CD4-positive, alpha-beta T cell treated with Interleukin-4 for 1 hour (primary cell): Measurements from ENCODE around the gene EP400.
A peak's percentile ranks its signal among the peaks of the same experiment; 100 is the strongest.
"Not testable (repeated sequence)": the region's sequence is repeated elsewhere in the genome, so short reads cannot be mapped to it uniquely, and the experiment has no call there.

Source experiments
- DNase-seq, 2 donors: peaks; one replicate each; pipeline ENCODE4 v3.0.0-alpha.2; 2020 to 2022

EP400 gene

DNA sequence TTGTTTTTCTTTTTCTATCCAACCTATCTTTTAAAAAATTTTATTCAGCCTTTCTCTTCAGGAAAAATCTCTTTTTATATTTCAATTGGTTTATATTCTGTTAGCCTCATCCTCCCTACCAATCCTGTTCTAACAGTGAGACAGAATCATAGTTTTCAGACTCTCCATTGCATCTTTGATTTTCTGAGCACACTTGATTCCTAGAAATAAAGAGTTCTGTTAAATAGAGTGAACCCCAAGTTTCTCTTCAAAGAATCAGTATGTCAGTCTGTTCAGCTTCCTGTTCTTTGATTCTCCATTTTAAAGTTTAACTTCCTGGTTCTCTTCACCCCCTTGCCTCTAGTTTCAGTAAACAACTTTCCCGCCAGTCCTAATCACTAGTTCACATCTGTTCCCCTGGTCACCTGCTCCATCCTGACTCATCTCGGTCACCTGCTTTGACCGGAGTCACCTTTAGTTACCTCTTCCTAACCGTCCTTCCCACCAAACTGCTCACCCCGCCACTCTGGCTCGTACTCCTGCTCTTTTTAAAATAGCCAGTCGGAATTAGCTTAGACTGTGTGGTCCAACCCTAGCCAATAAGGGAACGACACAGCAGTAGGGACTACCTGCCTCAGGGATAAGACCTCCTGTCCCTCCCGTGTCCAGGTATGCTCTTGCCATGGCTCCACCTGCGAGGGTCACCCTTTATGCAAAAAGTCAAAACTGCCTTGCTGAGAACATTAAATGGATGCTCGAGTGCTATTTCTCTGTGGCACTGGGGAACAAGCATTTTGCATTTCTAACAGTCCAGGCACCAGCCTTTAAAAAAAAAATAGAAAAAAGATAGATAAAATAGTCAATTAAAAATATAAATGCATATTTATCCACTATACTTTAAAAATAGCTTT, 146.0 kb downstream of the EP400 start:
- peak in 1 of 2 donors; percentile 11 for DNase-seq

DNA sequence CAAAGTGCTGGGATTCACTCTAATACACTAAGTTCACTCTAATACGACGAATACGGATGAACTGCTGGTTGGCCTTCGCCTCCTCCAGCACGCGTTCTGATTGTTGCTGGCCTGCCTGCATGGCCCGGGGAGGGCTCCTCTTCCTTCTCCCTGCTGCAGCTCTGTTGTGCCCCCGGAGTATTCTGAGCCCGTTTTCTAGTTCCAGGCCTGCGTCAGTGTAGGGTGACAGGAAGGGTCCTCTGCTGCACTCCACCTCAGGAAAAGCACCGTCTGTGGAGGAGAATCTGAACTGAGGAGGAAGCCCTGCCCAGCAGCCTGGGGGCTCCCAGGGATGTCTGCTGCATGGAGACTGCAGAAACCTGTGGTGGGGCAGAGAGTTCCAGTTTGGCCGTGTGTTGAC, 150.0 kb downstream of the EP400 start:
- DNase-seq = no peak

DNA sequence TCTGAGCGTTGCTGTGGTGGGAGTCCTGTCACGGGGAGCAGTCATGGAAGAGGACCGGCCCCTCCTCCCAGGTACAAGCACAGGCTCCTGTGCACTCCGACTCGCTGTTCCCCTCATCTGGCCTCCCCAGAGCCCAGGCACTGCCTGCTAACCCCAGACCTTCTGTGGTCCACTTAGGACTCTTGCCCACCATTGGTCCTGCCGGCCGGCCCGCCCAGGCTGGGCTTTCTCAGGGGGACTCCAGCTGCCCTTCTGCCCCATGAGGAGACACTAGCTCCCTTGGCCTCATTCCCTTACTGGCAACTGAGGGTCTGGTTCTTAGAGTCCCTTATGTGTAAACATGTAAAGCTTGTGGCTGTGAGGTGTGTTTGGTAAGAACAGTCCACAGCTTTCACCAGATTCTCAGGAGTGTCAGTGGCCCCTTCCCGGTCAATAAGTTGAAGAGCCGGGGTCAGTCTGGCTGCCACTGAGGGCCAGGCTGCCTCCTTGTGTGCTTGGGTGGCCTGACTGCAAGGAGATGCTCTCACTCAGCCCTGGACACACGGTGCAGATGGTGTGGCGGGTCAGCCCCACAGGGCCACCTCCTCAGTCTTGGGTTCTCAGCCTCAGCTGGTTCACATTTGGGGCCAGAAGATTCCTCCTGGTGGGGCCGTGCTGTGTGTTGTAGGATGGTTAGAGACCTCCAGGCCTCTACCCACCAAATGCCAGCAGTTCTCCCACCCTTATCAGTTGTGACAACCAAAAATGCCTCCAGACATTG, 150.7 kb downstream of the EP400 start:
- DNase-seq = no peak

DNA sequence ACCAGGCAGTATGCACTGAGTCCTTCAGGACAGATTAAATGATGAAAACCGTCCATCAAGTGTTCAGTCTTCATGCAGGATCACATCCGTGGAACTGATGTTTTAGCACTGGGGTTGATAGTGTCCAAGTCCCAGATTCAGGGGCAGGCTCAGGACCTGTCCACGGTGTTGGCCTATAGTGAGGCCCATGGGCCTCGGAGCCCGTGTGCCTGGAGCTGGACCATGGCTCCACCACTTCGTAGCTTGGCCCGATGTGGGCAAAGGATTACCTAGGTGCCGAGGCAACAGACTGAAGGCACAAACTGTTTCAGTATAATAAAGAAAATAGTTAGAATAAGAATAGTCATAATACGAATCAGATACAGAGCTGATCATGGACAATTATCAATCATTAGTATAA, 152.6 kb downstream of the EP400 start:
- no peak for DNase-seq

DNA sequence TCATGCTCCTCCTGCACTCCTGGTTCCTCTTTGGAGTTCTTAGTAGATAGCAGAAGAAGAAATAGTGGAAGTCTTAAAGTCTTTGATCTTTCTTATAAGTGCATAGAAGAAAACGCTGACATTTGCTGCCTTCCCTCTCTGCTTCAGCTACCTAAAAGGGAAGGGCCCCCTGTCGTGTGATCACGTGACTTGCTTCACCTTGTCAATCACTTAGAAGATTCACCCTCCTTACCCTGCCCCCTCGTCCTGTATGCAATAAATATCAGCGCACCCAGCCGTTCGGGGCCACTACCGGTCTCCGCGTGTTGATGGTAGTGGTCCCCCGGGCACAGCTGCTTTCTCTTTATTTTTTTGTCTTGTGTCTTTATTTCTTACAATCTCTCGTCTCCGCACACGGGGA, 153.3 kb downstream of the EP400 start:
- not testable (repeated sequence) for DNase-seq

DNA sequence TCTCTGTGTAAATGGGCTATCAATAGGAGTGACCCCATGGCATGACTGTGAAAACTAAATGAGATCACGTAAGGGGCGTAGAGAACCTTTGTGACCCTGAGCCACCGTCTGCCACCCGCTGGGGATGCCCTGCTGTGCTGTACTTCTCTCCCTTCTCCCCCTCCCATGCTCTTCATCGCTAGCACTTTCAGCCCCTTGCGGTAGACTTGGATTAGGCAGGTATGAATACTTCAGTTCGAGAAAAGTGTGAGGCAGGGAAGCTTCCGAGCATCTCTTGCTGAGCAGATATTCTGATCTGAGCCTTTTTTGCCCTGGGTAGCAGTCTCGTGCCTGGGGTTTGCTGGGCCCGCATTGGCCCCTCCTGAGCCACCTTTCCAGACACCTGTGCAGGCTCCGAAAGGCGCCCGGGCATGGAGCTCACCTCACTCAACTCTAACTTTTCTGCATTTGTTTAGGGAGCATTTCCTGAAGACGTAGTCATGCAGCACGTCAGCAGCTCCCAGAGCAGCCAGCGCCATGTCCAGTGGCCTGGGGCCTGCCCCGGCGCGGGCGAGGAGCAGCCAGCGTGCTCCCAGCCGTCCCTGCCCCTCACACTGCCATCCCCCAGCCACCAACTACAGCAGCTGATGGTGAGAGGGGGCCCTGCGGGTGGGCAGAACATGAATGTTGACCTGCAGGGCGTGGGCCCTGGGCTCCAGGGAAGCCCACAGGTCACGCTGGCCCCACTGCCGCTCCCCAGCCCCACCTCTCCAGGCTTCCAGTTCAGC, 154.0 kb downstream of the EP400 start:
- DNase-seq = no peak

DNA sequence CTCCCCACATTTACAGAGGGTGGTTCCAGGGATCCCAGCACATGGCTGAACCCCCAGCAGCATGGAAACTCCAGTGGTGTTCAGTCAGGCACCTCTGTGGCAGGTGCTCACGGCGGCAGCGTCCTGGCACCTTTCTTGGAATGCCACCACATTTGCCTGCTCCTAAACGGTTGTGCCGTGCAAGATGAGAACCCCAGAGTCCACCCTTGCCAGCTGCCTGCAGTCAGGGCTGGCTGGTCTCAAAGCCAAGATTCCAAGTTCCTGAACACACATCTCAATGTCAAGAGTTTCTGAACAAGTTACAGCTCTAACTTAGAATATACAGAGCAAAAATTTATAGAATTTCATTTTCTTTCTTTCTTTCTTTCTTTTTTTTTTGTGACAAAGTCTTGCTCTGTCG, 155.7 kb downstream of the EP400 start:
- no peak for DNase-seq

DNA sequence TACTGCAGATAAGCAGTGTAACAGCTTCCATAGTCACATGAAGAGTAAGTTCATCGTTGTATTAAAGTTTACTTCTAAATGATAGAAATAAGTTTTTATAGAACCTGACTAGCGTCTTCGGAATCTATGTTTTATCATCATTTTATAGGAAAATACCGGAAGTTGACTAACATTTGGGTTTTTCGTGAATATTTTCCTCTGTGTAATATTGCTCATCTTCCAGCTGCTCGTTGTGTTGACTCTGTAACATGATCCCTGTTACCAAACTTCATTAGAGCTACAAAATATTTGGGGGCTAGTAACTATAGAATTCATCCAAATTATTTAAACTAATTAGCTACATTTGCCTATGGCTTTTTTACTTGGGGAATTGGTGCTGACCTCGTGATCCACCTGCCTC, 157.2 kb downstream of the EP400 start:
- DNase-seq = no peak

DNA sequence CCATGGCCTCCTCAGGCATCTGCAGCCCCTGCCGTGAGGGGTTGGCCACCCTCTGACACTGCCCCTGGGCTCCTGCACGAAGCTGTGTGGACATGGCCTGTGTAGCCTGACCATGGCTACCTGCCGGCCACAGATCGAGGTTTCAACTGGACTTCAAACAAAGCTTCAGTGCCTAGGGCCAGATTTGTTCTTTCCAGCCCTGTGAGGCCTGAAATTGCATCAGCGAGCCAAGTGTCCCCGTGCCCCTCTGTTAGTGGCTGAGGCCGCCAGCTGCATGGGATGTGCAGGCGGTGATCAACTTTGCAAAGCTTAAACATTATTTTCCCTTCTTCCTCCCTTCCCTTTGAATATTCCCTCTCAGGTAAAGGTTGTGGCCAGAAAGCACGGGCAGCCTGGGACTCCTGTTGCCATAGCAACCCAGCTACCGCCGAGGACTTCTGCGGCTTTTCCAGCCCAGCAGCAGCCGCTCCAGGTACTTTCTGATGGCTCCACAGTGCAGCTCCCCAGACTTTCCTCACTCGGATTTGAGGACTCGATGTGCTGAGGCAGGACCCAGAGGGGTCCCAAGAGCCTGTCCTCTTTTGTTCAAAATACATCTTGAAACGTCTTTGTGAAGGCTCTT, 158.6 kb downstream of the EP400 start:
- DNase-seq = no peak

DNA sequence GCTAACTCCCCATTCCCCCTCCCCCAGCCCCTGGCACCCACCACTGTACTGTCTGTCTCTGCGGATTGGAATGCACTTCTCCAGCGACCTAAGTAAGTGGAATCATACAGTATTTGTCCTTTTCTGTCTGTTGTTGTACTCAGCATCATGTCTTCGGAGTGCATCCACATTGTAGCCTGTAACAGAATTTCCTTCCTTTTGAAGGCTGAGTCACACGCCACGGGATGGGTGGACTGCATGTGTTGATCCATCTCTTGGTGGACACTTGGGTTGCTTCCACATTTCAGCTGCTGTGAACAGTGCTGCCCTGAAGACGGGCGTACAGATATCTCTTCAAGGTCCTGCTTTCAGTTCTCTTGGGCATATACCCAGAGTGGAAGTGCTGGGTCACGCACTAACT, 160.0 kb downstream of the EP400 start:
- DNase-seq = no peak

DNA sequence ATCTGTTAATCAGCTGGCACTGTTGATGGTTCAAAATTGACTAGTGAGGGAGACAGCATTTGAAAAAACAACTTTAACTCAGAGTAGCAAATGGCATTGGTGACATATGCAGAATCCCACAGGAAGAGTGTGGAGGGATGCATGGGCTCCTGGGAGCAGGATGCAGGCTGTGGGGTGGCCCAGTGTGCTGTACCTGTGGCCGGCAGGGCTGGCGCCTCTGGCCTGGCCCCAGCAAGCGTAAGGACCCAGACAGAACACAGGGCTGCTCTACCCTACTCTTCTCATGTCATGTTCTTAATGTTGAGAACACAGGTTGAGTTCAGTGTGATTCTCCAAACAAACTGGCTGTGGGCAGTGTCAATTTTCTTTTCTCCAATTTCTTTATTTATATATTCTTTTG, 160.9 kb downstream of the EP400 start:
- no peak for DNase-seq

DNA sequence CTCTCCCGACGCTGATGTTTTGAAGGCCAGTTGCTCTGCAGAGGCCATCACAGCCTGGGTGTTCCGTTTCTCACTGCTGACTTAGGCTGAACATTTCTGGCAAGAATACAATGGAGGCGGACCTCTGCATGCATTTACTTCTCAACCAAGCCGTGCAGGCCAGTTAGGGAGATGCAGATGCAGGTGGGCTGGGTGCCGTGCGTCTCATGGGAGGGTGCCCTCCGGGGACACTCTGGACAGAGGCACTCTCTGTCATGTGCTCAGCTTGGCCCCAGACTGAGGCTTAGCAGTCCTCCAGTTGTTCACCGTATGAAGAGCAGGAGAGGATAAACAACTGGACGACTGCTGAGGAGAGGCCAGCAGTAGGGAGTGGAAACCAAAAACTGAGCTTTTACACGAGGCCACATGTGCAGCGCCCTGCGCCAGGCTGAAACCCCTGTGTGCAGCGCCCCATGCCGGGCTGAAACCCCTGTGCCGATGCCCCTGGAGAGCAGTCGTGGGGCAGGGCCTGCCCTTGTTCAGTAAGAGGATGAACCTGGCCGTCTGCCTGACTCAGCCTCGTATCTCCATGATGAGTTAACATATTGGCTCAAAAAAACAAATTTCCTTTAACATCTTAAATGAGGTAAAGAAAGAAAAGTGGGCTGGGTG, 162.0 kb downstream of the EP400 start:
- DNase-seq = no peak

DNA sequence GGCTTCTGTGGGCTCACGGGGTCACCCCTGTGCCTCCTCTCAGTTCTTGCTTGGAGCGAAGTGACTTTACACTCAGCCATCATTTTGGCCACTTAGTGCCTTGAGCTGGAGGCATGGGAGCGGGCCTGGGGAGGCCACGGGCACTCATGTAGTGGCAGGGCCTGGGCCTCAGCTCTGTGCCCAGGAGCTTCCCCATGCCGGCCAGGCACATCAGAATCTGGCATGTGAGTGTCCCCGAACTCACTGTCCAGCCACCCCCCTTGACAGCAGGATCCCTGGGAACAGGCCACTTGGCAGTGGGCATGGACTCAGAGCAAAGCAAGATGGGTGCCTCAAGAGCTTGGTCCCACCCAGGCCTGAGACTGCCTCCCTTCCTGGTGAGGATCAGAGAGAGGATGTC, 164.9 kb downstream of the EP400 start:
- no peak for DNase-seq

DNA sequence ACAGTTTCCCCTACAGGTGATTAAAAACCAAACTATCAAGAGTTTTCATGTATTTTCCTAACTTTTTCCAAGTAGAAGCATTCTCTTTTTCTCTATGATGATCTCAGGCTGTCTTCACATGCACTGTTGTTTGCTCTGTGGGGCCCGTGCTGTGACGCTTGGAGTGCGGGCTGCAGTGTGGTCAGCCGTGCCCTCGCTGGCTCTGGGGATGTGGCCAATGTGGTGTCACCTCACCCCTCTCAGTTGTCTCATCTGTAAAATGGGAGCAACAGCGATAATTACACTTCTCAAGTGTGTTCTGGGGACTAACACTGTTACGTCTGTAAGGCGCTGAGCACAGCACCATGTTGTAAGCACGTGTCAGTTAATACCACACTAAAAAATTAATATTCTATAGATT, 165.8 kb downstream of the EP400 start:
- no peak for DNase-seq

DNA sequence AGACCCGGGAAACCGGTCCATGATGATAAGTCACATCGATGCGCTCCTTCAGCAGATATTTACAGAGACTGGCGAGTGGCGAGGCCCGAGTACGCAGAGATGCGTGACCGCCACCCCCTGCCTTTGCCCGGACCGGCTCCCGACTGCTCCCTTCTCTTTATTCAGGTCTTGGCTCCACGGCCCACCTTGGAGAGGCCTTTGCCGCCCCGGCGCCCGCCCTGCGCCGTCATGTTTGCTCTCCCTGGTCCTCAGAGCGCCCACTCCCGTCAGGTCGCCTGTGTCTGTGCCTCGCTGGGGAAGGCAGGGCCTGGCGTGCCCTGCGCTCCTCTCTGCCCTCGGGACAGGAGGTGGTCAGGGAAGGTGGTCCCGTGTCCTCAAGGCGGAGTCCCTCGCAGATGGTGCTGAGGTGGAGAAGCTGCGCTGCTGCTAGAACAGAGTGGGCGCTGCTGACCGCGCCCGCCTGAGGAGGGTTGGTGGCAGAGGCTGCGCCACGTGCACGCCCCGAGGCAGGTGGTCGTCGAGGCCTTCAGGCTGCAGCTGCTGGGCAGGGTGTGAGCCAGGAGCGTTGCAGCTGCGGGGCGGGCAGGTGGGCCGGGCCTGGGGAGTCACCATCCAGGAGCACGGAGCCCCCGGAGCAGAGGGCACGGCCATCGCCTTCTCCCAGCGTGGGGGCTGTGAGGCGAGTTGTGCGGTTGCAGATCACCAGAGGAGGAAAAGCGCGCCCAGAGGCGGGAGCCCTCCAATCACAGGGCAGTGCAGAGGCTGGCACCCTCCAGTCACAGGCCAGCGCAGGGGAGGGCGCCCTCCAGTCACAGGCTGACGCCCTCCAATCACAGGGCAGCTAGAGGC, 167.2 kb downstream of the EP400 start:
- no peak for DNase-seq

DNA sequence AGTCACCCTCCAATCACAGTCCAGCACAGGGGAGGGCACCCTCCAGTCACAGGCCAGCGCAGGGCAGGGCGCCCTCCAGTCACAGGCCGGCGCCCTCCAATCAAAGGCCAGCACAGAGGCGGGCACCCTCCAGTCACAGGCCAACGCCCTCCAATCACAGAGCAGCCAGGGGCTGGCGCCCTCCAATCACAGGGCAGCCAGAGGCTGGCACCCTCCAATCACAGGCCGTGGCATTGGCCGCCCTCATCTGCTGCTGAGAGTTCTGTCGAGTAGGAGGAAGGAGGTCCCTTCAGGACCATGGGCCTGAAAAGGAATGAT, 167.8 kb downstream of the EP400 start:
- no peak for DNase-seq

DNA sequence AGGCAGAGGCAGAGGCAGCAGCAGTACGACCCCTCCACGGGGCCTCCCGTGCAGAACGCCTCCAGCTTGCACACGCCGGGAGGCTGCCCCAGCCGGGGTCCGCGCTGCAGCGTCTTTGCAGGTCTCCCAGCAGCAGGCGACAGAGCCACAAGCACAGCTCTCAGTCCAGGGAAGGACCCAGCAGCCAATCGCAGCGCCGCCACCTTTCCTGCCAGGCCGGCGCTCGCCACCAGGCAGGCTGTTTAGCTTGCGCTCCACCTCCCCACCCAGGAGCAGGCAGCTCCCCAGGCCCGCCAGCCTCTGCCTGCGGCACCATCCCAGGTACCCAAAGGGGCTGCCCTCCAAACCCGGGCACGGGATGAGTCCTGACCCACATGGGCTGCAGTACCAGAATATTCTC, 169.1 kb downstream of the EP400 start:
- DNase-seq = no peak

DNA sequence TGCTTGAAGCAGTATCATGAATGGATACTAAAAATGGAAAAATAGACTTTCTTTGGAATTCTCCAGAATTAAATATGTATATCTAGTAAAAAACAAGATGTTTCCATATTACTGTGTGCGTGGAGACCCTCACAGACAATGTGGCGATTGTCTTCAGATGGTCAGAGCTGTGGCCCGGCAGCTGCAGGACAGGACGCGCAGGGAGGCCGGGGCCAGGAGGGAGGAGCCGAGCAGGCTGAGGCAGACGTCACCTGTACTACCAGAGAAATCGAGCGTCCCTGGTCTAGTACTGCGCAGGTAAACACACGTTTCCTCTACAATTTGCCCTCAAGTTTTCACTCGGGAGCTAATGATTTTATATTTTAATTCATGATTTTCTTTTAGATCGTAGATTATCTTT, 171.5 kb downstream of the EP400 start:
- DNase-seq = no peak

DNA sequence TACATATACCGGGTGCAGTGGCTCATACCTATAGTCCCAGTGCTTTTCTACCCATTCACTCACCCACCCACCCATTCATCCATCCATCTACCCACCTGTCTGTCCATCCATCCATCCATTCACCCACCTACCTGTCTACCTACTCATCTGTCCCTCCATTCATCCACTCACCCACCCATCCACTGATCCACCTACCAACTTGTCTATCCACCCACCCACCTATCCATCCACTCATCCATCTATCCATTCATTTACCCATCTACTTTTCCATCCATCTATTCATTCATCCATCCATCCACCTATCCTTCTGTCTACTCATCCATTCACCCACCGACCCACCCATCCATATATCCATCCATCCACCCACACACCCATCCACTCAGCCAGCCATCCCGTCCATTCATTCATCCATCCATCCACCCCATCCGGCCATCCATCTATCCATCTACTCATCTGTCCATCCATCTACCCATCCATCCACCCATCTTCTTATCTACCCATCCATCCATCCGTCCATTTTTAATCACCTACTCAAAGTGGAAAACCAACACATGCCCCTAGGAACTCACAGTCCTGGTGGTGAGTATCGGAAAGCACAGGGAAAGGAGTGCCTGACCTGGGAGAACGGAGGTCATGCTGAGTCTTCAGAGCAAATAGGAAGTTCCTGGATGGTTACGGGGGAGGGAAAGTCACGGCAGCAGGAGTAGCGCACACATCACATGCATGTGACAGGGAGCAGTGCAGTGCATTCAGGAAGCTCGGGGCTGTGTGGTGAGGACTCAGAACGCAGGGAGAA, 174.4 kb downstream of the EP400 start:
- no peak for DNase-seq

DNA sequence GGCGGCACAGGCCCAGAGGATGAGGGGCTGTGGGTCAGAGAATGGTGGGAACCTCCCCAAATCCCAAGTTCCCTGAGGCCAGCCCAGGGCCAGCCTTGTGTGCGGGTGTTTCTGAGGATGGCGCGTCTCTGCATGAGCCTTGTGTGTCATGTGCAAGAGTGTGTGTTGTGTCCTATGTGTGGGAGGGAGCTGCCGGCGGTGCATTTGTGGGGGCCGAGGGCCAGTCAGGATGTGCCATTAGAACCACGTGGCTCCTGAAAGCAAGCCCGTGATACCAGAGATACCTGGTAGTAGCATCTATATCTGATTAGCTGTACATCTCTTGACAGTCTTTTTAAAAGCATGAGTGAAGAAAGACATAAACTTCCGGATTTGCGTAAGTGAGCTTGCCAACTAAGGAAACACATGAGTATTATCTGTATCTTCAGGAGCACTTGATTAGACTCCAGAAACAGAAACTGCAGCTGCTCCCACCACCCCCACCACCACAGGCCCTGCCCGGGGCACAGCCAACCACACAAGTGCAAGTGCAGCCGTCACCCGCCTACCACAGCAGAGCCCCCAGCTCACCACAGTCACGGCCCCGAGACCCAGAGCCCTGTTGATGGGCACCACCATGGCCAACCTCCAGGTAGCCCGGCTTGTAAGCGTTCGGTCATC, 175.2 kb downstream of the EP400 start:
- DNase-seq = no peak
